GM12874 (cell line): Measurements from ENCODE around the gene AFF1.

Experiments
- TF ChIP-seq, protein P1 (sequence below): IDR thresholded peaks from 2 replicates; pipeline ENCODE4 v1.5.1; 2011; ENCODE audit warnings: low read depth, mild to moderate bottlenecking, control low read depth, low read length, moderate library complexity; ENCODE audit not compliant: insufficient read depth

AFF1 gene

DNA sequence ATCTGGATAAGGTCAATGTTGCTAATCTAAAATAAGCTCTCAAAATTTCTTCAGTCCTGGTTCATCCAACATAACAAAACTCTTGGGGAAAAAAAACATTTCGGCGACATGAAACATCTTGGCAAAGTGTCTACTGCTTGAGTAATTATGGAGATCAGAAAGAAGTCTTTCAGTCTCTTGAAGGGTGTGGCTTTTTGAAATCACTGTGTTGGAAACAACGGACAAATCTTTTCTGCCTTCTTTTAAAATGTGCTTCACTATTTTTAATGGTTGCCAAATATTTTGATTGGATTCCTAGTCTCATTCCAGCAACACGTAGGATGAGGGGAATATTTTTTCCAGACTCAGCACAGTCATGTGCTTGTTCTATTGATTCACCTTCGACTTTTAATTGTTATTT is 147.0 kb downstream of the AFF1 start:
- TF ChIP-seq, protein P1, sequence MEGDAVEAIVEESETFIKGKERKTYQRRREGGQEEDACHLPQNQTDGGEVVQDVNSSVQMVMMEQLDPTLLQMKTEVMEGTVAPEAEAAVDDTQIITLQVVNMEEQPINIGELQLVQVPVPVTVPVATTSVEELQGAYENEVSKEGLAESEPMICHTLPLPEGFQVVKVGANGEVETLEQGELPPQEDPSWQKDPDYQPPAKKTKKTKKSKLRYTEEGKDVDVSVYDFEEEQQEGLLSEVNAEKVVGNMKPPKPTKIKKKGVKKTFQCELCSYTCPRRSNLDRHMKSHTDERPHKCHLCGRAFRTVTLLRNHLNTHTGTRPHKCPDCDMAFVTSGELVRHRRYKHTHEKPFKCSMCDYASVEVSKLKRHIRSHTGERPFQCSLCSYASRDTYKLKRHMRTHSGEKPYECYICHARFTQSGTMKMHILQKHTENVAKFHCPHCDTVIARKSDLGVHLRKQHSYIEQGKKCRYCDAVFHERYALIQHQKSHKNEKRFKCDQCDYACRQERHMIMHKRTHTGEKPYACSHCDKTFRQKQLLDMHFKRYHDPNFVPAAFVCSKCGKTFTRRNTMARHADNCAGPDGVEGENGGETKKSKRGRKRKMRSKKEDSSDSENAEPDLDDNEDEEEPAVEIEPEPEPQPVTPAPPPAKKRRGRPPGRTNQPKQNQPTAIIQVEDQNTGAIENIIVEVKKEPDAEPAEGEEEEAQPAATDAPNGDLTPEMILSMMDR = no peak

- TF ChIP-seq, protein P1 = no peak
These were observed 151.5 kb downstream of the AFF1 start for GRCh38 chr4:87086143-87086805.

- TF ChIP-seq, protein P1 = no peak
These were observed 152.2 kb downstream of the AFF1 start for GRCh38 chr4:87087015-87087414.

- TF ChIP-seq, protein P1 = no peak
These were observed 152.6 kb downstream of the AFF1 start for GRCh38 chr4:87087420-87087819.

GRCh38 chr4:87088186-87088585 is 153.4 kb downstream of the AFF1 start:
- TF ChIP-seq, protein P1 = no peak

- TF ChIP-seq, protein P1 = no peak
These were observed 154.6 kb downstream of the AFF1 start for GRCh38 chr4:87089368-87089767.

- TF ChIP-seq, protein P1 = no peak
These were observed 155.5 kb downstream of the AFF1 start for GRCh38 chr4:87090305-87090704.
